H4 (cell line): ENCODE data around the gene HK1. TPM values are rescaled to one million over a fixed set of nuclear protein-coding genes. Genes with fewer than 3 reads are reported as not detected.
"Not testable (repeated sequence)": the region's sequence is repeated elsewhere in the genome, so short reads cannot be mapped to it uniquely, and the experiment has no call there.

Source experiments
- DNase-seq: peaks from one replicate; pipeline ENCODE4 v3.0.0-alpha.2; 2015; ENCODE audit warnings: low spot score
- total RNA-seq: library from RNA; depleted of rRNA; stranded (reverse); fragments of >200 nt; shearing (Covaris generic); gene quantifications from 2 replicates; pipeline ENCODE4 v1.2.3, GENCODE V29; 2014; rRNA removed

Gene HK1
- total RNA-seq, 1 experiment from 2014 or later: 32.1 TPM

GRCh38 chr10:69450395-69450794 lies 172.1 kb downstream of the HK1 start:
- DNase-seq: not testable (repeated sequence)

GRCh38 chr10:69451209-69451783 lies 173.0 kb downstream of the HK1 start, which contains the start of gene TSPAN15:
Gene TSPAN15, plus strand, starts transcription at chr10:69451465. Its CDS starts 130 bp downstream, at chr10:69451595.
- no peak for DNase-seq

Other genes with a start within 250 kb of the HK1 start
- 3.9 and 5.0 TPM in 2 replicates for gene SRGN, start 190.4 kb upstream of the HK1 start, total RNA-seq
- gene VPS26A, start 154.3 kb upstream of the HK1 start, total RNA-seq: 25.9 and 40.2 TPM in 2 replicates
- gene SUPV3L1, start 98.3 kb upstream of the HK1 start, total RNA-seq: 25.0 and 34.0 TPM in 2 replicates
- gene HKDC1, start 58.2 kb upstream of the HK1 start, total RNA-seq: 0.16 and 0.23 TPM in 2 replicates
- not detected in 2 replicates for gene TACR2, start 138.4 kb downstream of the HK1 start, total RNA-seq
- not detected in 2 replicates for gene TSPAN15, start 173.0 kb downstream of the HK1 start, total RNA-seq